Neural cell (in vitro differentiated cells): Measurements from ENCODE around the gene TNFRSF6B. TPM values are rescaled to one million over a fixed set of nuclear protein-coding genes. Genes with fewer than 3 reads are reported as not detected.

Source experiments
- H2AFZ ChIP-seq: fragments of 200-600, 300-800 bp; sonication (generic), shearing (Covaris generic); 2 replicates; pipeline ENCODE4 v1.6.0; 2014; ENCODE audit warnings: low read depth, mild to moderate bottlenecking, antibody characterized with exemption, low read length, moderate library complexity
- H3F3A ChIP-seq: fragments of 200-600 bp; shearing (Covaris generic); 2 replicates; pipeline ENCODE4 v1.6.1; 2016; ENCODE audit warnings: mild to moderate bottlenecking, moderate library complexity, mixed read lengths, antibody characterized with exemption, low read length; ENCODE audit not compliant: insufficient read depth, poor library complexity, severe bottlenecking
- H3K27ac ChIP-seq: fragments of 200-600, 300-800 bp; sonication (generic), shearing (Covaris generic); 2 replicates; pipeline ENCODE4 v1.5.1; 2014; ENCODE audit warnings: mild to moderate bottlenecking, low read length, moderate library complexity
- H3K27me3 ChIP-seq: fragments of 300-800, 200-600 bp; sonication (generic), shearing (Covaris generic); 2 replicates; pipeline ENCODE4 v1.6.0; 2014; ENCODE audit warnings: mild to moderate bottlenecking, low read depth, low read length, moderate library complexity; ENCODE audit not compliant: insufficient read depth
- H3K36me3 ChIP-seq: fragments of 300-800, 200-600 bp; sonication (generic), shearing (Covaris generic); 2 replicates; pipeline ENCODE4 v1.5.1; 2014; ENCODE audit warnings: mild to moderate bottlenecking, antibody characterized with exemption, low read length, moderate library complexity; ENCODE audit not compliant: insufficient read depth
- H3K4me2 ChIP-seq: fragments of 300-800, 200-600 bp; sonication (generic), shearing (Covaris generic); 2 replicates; pipeline ENCODE4 v1.6.0; 2014; ENCODE audit warnings: mild to moderate bottlenecking, low read length
- H3K4me3 ChIP-seq: fragments of 300-800, 200-600 bp; sonication (generic), shearing (Covaris generic); 2 replicates; pipeline ENCODE4 v1.5.1; 2014; ENCODE audit warnings: mild to moderate bottlenecking, low read length, moderate library complexity
- H3K79me2 ChIP-seq: fragments of 200-600 bp; shearing (Covaris generic); replicated peaks from 2 replicates; pipeline ENCODE4 v1.6.0; 2014; ENCODE audit warnings: mild to moderate bottlenecking, low read length, moderate library complexity; ENCODE audit not compliant: insufficient read depth
- H3K9ac ChIP-seq: fragments of 300-800, 200-600 bp; sonication (generic), shearing (Covaris generic); 2 replicates; pipeline ENCODE4 v1.6.1; 2016; ENCODE audit warnings: mild to moderate bottlenecking, low read length, mixed read lengths
- H3K9me2 ChIP-seq: fragments of 200-600 bp; shearing (Covaris generic); 2 replicates; pipeline ENCODE4 v1.6.1; 2016; ENCODE audit warnings: mild to moderate bottlenecking, low read length, mixed read lengths; ENCODE audit not compliant: insufficient read depth
- H3K9me3 ChIP-seq: fragments of 200-600, 300-800 bp; sonication (generic), shearing (Covaris generic); 2 replicates; pipeline ENCODE4 v1.6.1; 2016; ENCODE audit warnings: mild to moderate bottlenecking, mixed run types, low read length, moderate library complexity, mixed read lengths
- H4K20me1 ChIP-seq: fragments of 200-600 bp; shearing (Covaris generic); 2 replicates; pipeline ENCODE4 v1.6.1; 2016; ENCODE audit warnings: mild to moderate bottlenecking, mixed run types; ENCODE audit not compliant: insufficient read depth
- EP300 ChIP-seq: fragments of 450-650 bp; conservative IDR thresholded peaks from 2 replicates; pipeline ENCODE4 v1.6.1; 2014; ENCODE audit warnings: antibody characterized with exemption, mild to moderate bottlenecking, moderate library complexity; ENCODE audit not compliant: poor library complexity, severe bottlenecking
- EZH2 ChIP-seq: fragments of 200-600, 300-800 bp; shearing (Covaris generic), sonication (generic); IDR thresholded peaks from 2 replicates; pipeline ENCODE4 v1.6.1; 2014; ENCODE audit warnings: antibody characterized with exemption, low read length, borderline replicate concordance, mild to moderate bottlenecking; ENCODE audit not compliant: insufficient read depth, poor library complexity, severe bottlenecking
- MXI1 ChIP-seq: fragments of 450-650 bp; conservative IDR thresholded peaks from 2 replicates; pipeline ENCODE4 v1.6.1; 2014; ENCODE audit warnings: antibody characterized with exemption, mild to moderate bottlenecking; ENCODE audit not compliant: poor library complexity, severe bottlenecking
- POLR2AphosphoS5 ChIP-seq: IDR thresholded peaks from 2 replicates; pipeline ENCODE4 v1.6.1; 2012
- RAD21 ChIP-seq: fragments of 450-650 bp; conservative IDR thresholded peaks from 2 replicates; pipeline ENCODE4 v1.6.1; 2014; ENCODE audit warnings: antibody characterized with exemption, mild to moderate bottlenecking, moderate library complexity
- SMC3 ChIP-seq: fragments of 450-650 bp; conservative IDR thresholded peaks from 2 replicates; pipeline ENCODE4 v1.6.1; 2014; ENCODE audit warnings: antibody characterized with exemption, mild to moderate bottlenecking, moderate library complexity; ENCODE audit not compliant: poor library complexity
- TAF1 ChIP-seq: IDR thresholded peaks from 2 replicates; pipeline ENCODE4 v1.6.1; 2012; ENCODE audit warnings: low read depth
- polyA plus RNA-seq: library from polyadenylated mRNA; depleted of rRNA; stranded (reverse); fragments of >200 nt; gene quantifications from 2 replicates; pipeline ENCODE4 v1.2.3, GENCODE V29; 2014
- TF ChIP-seq, protein P1 (sequence below): fragments of 450-650 bp; IDR thresholded peaks from 2 replicates; pipeline ENCODE4 v1.5.1; 2014; ENCODE audit warnings: antibody characterized with exemption, mild to moderate bottlenecking, moderate library complexity; ENCODE audit not compliant: poor library complexity, severe bottlenecking
- TF ChIP-seq, protein P2 (sequence below): IDR thresholded peaks from 2 replicates; pipeline ENCODE4 v1.6.1; 2012; ENCODE audit warnings: borderline replicate concordance

TNFRSF6B gene
- polyA plus RNA-seq, 1 donor from 2014 or later, result 9.4 TPM

DNA sequence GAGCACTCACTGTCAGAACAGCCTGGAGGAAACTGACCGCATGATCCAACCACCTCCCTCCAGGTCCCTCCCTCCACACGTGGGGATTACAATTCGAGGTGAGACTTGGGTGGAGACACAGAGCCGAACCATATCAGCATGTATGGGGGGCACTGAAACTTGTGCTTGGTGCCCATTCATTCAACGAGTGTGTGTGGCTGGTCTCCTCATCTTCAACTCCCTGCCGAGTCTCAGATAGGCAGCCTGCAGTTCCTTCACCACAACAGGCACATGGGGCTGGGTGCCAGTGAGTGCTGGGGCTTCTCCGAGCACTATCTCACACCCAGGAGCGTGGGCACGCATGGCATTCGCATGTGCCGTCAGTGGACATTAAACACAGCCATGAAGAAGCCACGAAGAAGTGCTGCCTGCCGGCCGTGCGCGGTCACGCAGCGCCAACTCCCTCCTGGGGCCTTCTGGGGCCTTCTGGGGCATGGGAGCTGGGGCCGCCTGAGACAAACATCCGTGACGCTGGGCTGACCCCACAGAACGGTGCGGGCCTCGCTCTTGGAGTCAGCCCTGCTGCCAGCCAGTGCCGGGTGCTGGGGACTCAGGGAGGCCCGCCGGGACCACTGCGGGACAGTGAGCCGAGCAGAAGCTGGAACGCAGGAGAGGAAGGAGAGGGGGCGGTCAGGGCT is 39.1 kb upstream of the TNFRSF6B start:
- no peaks in the 10 kb centered on the region for H4K20me1 ChIP-seq
- H3K4me2 ChIP-seq, result no peak overlapping the region
- H3K9ac ChIP-seq, result peak overlapping the region; percentile 64
- H3K36me3 ChIP-seq, result no peaks in the 10 kb centered on the region
- peak overlapping the region; percentile 86 for H3K4me3 ChIP-seq
- no peaks in the 10 kb centered on the region for H3K9me2 ChIP-seq
- no peaks in the 10 kb centered on the region for H3K9me3 ChIP-seq
- no peaks in the 10 kb centered on the region for H3K27me3 ChIP-seq
- peaks cover 3% of the 10 kb centered on the region for H3K79me2 ChIP-seq
- TF ChIP-seq MXI1 (no peak), SMC3 (no peak), POLR2AphosphoS5 (no peak), EZH2 (no peak), TAF1 (no peak), EP300 (no peak), RAD21 (no peak)
- TF ChIP-seq, protein P1, sequence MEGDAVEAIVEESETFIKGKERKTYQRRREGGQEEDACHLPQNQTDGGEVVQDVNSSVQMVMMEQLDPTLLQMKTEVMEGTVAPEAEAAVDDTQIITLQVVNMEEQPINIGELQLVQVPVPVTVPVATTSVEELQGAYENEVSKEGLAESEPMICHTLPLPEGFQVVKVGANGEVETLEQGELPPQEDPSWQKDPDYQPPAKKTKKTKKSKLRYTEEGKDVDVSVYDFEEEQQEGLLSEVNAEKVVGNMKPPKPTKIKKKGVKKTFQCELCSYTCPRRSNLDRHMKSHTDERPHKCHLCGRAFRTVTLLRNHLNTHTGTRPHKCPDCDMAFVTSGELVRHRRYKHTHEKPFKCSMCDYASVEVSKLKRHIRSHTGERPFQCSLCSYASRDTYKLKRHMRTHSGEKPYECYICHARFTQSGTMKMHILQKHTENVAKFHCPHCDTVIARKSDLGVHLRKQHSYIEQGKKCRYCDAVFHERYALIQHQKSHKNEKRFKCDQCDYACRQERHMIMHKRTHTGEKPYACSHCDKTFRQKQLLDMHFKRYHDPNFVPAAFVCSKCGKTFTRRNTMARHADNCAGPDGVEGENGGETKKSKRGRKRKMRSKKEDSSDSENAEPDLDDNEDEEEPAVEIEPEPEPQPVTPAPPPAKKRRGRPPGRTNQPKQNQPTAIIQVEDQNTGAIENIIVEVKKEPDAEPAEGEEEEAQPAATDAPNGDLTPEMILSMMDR, result no peak
- TF ChIP-seq, protein P2, sequence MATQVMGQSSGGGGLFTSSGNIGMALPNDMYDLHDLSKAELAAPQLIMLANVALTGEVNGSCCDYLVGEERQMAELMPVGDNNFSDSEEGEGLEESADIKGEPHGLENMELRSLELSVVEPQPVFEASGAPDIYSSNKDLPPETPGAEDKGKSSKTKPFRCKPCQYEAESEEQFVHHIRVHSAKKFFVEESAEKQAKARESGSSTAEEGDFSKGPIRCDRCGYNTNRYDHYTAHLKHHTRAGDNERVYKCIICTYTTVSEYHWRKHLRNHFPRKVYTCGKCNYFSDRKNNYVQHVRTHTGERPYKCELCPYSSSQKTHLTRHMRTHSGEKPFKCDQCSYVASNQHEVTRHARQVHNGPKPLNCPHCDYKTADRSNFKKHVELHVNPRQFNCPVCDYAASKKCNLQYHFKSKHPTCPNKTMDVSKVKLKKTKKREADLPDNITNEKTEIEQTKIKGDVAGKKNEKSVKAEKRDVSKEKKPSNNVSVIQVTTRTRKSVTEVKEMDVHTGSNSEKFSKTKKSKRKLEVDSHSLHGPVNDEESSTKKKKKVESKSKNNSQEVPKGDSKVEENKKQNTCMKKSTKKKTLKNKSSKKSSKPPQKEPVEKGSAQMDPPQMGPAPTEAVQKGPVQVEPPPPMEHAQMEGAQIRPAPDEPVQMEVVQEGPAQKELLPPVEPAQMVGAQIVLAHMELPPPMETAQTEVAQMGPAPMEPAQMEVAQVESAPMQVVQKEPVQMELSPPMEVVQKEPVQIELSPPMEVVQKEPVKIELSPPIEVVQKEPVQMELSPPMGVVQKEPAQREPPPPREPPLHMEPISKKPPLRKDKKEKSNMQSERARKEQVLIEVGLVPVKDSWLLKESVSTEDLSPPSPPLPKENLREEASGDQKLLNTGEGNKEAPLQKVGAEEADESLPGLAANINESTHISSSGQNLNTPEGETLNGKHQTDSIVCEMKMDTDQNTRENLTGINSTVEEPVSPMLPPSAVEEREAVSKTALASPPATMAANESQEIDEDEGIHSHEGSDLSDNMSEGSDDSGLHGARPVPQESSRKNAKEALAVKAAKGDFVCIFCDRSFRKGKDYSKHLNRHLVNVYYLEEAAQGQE, result no peak
- H2AFZ ChIP-seq, result peak overlapping the region; percentile 32
- H3F3A ChIP-seq, result no peaks in the 10 kb centered on the region
- peak overlapping the region; percentile 55 for H3K27ac ChIP-seq

DNA sequence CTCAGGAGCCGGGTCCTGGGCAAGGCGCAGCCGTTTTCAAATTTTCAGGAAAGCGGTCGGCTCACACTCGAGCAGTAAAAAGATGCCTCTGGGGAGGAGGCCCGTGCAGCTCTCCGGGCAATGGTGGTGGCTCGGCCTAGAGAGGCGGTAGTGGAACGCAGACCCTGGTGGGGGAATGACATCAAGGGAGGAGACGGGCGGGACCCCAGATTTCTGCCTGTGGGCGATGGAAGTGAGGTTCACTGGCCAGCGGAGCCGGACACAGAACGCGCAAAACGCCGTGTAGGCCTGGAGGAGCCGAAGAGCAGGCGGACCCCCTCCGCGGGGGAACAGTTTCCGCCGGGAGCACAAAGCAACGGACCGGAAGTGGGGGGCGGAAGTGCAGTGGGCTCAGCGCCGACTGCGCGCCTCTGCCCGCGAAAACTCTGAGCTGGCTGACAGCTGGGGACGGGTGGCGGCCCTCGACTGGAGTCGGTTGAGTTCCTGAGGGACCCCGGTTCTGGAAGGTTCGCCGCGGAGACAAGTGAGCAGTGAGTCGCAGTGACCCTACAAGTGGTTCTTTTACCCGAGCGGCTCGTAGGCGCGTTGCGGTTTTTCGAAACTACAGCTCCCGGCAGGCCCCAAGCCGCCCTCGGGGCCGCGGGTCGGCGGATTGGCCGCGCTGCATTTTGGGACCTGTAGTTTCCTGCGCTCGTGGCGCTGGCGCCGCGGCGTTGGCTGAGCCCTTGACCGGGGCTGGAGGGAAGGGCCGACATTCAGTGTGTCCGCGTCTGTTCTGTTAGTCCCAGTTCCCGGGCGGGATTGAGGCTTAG is 38.3 kb upstream of the TNFRSF6B start, which contains the start of gene RTEL1:
RTEL1 (plus strand) TSS at position 376 of the 812 bp plus-strand sequence. CDS start 1,091 bp downstream, outside the sequence.
- no peaks in the 10 kb centered on the region for H3K79me2 ChIP-seq
- no peaks in the 10 kb centered on the region for H3K9me3 ChIP-seq
- peak within 1 kb of the TSS; percentile 55 for H3K27ac ChIP-seq
- H3K9me2 ChIP-seq, result no peaks in the 10 kb centered on the region
- peak within 1 kb of the TSS; percentile 32 for H2AFZ ChIP-seq
- H3K36me3 ChIP-seq, result no peaks in the 10 kb centered on the region
- H3K27me3 ChIP-seq, result no peaks in the 10 kb centered on the region
- no peaks in the 10 kb centered on the region for H3F3A ChIP-seq
- no peaks in the 10 kb centered on the region for H4K20me1 ChIP-seq
- H3K9ac ChIP-seq, result peak within 1 kb of the TSS; percentile 64
- H3K4me2 ChIP-seq, result peak within 1 kb of the TSS; percentile 78
- TF ChIP-seq EP300 (peak; percentile 65), POLR2AphosphoS5 (peak; percentile 63), TAF1 (no peak), SMC3 (peak; percentile 48), MXI1 (peak; percentile 95), RAD21 (no peak), EZH2 (no peak)
- TF ChIP-seq, protein P1, result peak; percentile 26
- TF ChIP-seq, protein P2, result no peak
- peak within 1 kb of the TSS; percentile 86 for H3K4me3 ChIP-seq
